ENCODE measurements around the gene USP35.

USP35 gene

DNA sequence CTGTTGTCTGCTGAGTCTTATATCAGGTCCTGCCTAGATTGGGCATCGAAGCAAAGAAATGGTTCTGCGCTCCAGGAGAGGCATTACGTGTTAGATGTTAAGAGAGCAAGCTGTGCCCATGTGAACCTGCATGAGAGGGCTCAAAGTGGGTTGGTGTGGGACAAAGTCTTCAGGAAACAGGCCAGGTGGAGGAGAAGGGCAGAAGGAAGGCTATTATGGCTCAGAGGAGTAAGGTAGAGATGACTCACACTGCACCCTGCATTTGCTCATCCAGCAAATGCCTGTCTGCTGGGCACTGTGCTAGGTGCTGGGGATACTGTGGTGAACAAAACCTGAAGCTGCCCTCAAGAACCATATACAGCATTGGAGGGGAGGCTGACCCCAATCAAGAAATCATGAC is 5.8 kb downstream of the USP35 start:
- no peak for DNase-seq (ENCODE audit: low read depth, low spot score)
- no peak overlapping the region for H3K4me3 ChIP-seq (ENCODE audit: low read length)

DNA sequence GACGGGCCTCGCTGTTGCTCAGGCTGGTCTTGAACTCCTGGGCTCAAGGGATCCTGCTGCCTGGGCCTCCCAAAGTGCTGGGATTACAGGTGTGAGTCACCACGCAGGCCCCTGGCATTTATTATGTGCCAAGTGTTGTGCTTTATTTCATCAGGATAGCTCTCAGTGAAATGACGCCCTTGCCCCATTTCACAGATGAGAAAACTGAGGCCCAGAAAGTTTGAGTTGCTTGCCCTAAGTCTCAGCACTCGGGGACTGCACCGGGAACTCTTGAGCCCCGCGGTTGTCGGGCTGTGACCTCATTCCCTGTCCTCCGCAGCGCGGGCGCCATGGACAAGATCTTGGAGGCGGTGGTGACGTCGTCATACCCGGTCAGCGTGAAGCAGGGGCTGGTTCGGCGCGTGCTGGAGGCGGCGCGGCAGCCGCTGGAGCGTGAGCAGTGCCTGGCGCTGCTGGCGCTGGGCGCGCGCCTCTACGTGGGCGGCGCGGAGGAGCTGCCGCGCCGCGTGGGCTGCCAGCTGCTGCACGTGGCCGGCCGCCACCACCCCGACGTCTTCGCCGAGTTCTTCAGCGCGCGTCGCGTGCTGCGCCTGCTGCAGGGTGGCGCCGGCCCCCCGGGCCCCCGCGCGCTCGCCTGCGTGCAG is 7.3 kb downstream of the USP35 start:
- H3K4me3 ChIP-seq (ENCODE audit: low read length): no peak overlapping the region

DNA sequence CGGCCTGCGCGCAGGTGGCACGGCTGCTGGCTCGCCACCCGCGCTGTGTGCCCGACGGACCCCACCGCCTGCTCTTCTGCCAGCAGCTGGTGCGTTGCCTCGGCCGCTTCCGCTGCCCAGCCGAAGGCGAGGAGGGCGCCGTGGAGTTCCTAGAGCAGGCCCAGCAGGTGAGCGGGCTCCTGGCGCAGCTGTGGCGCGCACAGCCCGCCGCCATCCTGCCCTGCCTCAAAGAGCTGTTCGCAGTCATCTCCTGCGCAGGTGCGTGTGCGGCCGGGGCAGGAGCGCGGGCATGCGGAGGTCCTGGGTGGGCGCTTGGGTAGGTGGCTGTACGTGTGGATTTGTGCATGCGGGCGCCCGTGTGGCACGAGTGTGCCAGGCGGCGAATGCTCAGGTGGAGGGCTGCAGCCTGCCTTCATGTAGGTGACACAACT is 8.0 kb downstream of the USP35 start:
- DNase-seq (ENCODE audit: low read depth, low spot score): no peak
- H3K4me3 ChIP-seq (ENCODE audit: low read length): no peak overlapping the region

More for the DNA sequence above, 7.3 kb downstream of the USP35 start:
- DNase-seq (ENCODE audit: low read depth, low spot score): no peak

DNA sequence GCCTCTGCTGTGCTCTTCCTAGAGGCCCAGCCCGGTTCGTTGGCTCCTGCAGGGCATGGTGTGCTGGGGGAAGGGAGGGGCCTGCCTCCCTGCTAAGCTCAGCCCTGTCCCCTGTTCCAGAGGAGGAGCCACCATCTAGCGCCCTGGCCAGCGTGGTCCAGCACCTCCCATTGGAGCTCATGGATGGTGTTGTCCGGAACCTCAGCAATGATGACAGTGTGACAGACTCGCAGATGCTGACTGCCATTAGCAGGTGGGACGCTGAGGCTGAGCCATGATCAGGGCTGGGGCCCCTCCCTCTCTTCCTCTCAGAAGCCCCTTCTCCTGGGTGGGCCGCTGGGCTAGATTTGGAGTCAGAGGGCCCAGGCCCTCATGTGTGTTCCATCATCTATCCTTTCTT is 9.1 kb downstream of the USP35 start:
- no peak overlapping the region for H3K4me3 ChIP-seq (ENCODE audit: low read length)
- DNase-seq (ENCODE audit: low read depth, low spot score): no peak

DNA sequence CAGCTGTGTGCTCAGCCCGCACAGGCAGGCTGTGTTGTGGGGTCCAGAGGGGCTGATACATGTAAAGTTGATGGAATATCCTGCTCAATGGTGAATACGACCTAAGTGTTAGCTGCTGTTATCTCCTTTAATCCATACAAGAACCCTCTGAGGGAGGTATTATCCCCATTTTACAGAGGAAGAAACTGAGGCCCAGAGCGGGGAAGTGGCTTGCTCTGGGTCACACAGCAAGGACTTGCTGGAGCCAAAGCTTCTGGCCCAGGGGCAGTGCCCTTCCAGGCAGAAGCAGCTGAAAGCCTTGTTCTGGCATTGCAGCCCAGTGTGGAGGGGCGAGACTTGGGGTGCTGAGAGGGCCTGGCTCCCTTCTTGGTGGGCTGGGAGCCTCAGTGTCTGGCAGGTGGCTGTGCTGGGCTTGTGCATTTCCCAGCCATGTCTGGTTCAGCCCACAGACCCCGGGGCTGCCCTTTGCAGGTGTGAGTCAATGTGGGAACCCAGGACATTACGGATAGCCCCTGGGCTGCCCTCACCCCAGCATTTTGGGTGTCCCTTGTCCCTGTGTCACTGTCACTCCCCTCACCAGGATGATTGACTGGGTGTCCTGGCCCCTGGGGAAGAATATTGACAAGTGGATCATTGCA is 10.4 kb downstream of the USP35 start:
- H3K4me3 ChIP-seq (ENCODE audit: low read length): no peak overlapping the region
- DNase-seq (ENCODE audit: low read depth, low spot score): no peak

DNA sequence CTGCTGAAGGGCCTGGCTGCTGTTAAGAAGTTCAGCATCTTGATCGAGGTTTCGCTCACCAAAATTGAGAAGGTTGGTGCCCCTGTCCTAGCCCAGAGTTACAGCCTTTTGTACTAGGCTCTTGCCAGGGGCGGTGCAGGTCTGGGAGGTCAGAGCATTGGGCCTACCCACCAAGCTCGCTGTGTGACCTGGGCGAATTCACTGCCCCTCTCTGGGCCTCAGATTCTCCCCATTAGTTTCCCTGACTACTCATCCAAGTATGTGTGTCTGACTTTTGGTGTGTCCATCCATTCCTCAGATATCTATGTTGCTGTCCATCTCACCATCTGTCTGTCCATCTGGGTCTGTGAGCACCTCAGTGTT is 10.9 kb downstream of the USP35 start:
- no peak for DNase-seq (ENCODE audit: low read depth, low spot score)
- no peak overlapping the region for H3K4me3 ChIP-seq (ENCODE audit: low read length)

DNA sequence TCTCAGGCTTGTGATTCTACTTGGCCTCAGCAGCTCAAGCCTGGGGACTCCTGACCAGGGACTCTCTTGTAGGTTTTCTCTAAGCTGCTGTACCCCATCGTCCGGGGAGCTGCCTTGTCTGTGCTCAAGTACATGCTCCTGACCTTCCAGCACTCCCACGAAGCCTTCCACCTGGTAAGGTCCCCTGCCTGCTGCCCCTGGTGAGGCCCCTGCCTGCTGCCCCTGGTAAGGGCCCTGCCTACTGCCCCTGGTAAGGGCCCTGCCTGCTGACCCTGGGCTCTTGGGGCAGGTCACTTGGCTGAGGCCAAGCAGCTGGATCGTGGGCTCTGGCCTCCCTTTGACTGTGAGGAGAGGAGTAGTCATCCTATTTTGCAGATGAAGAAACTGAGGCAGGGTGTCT is 11.3 kb downstream of the USP35 start:
- no peak for DNase-seq (ENCODE audit: low read depth, low spot score)
- H3K4me3 ChIP-seq (ENCODE audit: low read length): no peak overlapping the region

DNA sequence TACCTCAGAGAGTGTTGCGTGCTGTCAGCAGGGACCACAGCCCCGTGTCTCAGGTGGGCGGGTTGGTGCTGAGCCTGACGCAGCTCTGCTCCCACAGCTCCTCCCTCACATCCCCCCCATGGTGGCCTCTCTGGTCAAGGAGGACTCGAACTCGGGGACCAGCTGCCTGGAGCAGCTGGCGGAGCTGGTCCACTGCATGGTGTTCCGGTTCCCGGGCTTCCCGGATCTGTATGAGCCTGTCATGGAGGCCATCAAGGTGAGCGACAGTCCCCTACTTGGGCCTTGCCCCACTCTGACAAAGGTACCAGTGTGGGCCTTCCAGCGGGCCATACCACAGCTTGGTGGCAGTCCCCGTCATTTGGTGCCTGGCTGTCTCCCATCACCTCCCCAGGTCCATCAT is 11.8 kb downstream of the USP35 start:
- H3K4me3 ChIP-seq (ENCODE audit: low read length): no peak overlapping the region
- DNase-seq (ENCODE audit: low read depth, low spot score): no peak

DNA sequence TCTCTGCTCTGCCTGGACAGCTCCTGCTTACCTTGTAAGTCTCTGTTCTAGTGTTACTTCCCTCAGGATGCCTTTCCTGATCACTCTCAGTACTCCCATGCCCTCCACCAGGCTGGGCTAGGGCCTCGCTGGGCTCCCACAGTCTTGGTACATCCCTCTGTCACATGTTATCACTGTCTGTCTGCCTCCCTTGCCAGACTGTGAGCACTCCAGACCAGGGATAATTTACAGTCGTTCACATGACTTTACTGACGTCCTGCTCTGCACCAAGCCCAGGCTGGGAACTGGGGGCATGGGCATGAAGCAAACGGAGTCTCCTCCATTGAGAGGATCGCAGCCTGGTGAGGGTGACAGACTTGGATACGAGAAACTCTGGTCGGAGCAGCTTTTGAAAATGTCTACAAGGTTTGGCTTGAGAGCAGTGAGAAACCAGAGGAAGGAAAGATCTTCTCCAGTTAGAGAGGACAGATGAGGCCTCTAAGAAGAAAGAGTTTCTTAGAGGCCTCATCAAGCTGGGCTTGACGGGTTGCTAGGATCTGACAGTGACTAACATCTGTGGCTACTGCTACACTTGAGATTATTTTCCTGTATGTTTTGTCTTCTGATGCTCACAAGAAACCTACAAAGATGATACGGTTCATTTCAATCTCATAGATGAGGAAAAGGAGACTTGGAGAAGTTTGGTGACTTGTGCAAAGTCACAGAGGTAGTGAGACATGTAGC is 12.5 kb downstream of the USP35 start:
- DNase-seq (ENCODE audit: low read depth, low spot score): peak; percentile 36
- no peak overlapping the region for H3K4me3 ChIP-seq (ENCODE audit: low read length)

DNA sequence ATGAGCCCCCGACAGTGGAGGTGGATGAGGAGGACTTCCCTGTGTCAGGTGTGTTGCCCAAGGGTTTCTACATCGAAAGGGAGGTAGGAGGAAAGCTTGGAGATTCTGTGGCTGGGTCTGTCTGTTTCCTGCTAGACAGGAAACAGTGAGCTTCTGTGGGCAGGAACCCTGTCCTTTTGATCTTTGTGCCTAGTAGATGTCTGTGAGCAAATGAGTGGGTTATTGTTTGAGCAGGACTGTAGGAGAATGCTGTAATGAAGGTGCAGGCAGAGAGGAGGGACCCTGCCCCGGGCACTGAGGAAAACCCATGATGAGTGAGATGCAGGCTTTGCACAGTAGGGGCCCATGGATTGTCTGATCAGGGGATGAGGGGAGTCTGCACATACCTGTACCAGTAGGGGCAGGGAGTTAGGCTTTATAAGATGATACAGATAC is 14.0 kb downstream of the USP35 start:
- DNase-seq (ENCODE audit: low read depth, low spot score): peak; percentile 96
- peak overlapping the region; percentile 49 for H3K4me3 ChIP-seq (ENCODE audit: low read length)

DNA sequence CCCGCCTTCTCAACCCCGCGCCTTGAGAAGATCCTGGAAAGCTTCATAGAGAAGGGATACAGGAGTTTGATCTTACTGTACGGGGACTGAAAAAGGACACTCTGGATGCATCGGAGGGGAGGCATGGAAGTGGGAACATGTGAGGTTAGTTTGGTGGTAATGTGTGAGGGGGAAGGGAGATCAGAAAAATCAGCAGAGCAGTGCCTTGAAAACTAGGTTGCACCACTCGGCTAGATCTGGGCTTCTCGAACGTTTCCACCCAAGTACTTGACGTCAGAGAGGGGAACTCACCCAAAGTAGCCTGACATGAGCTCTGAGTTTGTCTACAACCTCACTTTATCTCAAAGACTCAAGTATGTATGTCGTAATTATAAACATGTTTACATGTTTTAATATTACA is 14.5 kb downstream of the USP35 start:
- peak overlapping the region; percentile 49 for H3K4me3 ChIP-seq (ENCODE audit: low read length)

DNA sequence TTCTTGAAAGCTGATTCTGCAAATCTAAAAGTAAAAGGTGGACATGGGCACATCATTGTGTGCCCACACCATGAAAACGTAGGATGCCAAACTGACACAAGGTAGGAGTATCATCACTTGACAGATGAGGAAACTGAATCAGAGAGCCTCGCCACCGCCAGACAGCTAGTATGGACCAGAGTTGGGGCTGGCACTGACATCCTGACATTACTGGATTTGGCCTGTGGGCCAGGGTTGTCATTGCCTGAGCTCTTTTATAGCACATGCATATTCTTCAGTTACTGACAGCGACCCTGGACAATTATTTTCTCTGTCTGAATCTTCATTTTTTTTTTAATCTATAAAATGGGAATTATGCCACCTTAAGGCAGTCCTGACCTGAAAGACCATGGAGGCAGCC is 16.5 kb downstream of the USP35 start:
- no peak overlapping the region for H3K4me3 ChIP-seq (ENCODE audit: low read length)
- DNase-seq (ENCODE audit: low read depth, low spot score): no peak

More for the DNA sequence above, 14.5 kb downstream of the USP35 start:
- DNase-seq (ENCODE audit: low read depth, low spot score): peak; percentile 75

DNA sequence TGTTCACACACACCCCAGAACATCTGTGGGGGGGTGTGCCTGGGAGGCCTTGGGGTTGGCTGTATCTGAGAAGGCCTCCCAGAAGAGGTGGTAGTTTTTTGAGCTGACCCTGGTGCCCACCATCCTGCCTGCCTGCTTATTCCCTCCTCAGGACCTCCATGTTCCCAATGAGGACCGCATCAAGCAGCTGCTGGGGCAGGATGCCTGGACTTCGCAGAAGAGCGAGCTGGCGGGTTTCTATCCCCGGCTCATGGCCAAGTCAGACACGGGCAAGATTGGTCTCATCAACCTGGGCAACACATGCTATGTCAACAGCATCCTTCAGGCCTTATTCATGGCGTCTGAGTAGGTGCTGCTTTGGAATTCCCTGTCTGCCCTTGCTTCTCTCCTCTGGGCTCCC is 17.0 kb downstream of the USP35 start:
- no peak overlapping the region for H3K4me3 ChIP-seq (ENCODE audit: low read length)
- DNase-seq (ENCODE audit: low read depth, low spot score): no peak

DNA sequence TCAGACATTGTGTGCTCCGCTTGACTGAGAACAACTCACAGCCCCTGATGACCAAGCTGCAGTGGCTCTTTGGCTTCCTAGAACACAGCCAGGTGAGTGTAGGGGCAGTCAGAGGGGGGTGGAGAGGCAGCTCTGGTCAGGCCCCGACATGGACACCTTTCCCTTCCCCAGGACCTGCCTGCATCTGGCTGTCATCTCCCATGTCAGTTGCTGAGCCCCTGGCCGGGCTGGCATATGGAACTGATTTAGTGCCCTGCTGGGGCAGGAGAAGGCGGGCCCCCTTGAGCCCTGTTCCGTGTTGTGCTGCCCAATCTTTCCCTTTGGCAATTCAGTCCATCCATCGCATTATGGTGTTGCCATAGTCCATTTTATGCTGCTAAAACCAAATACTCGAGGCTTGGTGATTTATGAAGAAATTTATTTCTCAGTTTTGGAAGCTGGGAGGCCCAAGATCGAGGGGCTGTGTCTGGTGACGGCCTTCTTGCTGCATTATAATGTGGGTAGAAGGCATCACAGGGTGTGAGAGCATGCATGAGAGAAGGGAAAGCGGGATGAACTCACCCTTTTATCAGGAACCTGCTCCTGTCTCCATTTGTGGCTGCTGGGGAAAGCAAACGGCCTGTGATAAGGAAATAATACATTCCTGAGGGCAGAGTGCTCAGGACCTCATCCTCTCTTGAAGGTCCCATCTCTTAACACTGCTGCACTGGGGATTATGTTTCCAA is 19.0 kb downstream of the USP35 start:
- no peak for DNase-seq (ENCODE audit: low read depth, low spot score)

DNA sequence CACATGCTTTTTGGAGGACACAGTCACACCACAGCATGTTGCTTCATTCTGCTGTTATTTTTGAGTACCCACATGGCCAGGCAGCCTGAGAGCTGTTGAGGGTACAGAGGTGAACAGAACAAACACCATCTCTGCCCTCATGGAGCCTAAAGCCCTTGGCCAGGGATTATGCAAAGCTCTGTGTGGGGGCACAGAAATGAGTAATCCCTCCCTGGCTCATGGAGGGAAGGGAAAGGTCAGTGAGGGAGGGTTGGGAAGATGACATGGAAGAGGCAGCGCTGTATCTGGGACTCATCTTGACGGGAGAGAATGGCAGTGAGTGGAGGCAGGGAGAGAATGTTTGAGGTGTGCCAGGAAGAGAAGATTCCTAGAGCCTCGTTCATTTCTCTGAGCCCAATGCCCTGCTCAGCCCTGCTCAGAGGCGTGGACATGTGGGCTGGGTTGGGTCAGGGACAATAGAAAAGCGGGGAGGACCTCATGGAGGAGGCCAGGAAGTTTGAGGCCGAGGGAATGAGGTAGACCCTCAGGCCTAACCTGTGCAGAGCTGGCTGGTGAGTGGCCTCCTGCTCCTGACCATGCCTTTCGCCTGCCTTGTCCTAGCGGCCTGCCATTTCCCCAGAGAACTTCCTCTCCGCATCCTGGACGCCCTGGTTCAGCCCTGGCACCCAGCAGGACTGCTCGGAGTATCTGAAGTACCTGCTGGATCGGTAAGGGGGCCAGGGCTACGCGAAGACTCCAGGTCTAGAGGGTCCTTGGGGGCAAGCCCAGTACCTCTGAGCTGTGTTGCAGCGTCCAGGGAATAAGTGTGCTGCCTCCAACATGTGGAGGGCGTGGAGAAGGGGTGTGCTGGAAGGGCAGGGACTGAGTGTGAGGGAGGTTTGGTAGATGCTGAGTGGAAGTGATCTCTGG is 19.8 kb downstream of the USP35 start:
- DNase-seq (ENCODE audit: low read depth, low spot score): no peak
- no peak overlapping the region for H3K4me3 ChIP-seq (ENCODE audit: low read length)

More for the DNA sequence above, 19.0 kb downstream of the USP35 start:
- H3K4me3 ChIP-seq (ENCODE audit: low read length): no peak overlapping the region

DNA sequence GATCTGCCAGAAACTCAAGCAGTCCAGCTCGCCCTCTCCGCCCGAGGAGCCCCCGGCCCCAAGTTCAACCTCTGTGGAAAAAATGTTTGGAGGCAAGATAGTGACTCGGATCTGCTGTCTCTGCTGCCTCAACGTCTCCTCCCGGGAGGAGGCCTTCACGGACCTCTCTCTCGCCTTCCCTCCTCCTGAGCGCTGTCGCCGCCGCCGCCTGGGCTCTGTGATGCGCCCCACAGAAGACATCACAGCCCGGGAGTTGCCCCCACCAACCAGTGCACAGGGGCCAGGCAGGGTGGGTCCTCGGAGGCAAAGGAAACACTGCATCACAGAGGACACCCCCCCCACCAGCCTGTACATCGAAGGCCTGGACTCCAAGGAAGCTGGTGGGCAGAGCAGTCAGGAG is 20.8 kb downstream of the USP35 start:
- DNase-seq (ENCODE audit: low read depth, low spot score): no peak
- no peak overlapping the region for H3K4me3 ChIP-seq (ENCODE audit: low read length)

DNA sequence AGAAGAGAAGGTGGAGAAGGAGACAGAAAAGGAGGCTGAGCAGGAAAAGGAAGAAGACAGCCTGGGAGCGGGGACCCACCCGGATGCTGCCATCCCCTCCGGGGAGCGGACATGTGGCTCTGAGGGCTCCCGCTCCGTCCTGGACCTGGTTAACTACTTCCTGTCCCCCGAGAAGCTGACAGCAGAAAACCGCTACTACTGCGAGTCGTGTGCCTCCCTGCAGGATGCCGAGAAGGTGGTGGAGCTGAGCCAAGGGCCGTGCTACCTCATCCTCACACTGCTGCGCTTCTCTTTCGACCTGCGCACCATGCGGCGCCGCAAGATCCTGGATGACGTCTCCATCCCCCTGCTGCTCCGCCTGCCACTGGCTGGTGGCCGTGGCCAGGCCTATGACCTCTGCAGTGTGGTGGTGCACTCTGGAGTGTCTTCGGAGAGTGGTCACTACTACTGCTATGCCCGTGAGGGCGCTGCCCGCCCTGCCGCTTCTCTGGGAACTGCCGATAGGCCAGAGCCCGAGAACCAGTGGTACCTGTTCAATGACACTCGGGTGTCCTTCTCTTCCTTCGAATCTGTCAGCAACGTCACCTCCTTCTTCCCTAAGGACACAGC is 21.4 kb downstream of the USP35 start:
- no peak for DNase-seq (ENCODE audit: low read depth, low spot score)
- no peak overlapping the region for H3K4me3 ChIP-seq (ENCODE audit: low read length)

DNA sequence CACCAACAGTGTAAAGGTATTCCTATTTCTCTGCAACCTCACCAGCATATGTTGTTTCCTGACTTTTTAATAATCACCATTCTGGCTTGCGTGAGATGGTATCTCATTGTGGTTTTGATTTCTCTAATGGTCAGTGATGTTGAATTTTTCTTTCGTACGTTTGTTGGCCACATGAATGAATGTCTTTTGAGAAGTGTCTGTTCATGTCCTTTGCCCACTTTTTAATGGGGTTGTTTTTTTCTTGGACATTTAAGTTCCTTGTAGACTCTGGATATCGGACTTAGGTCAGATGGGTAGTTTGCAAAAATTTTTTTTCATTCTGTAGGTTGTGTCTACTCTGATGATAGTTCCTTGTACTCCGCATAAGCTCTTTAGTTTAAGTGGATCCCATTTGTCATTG is 22.8 kb downstream of the USP35 start:
- no peak overlapping the region for H3K4me3 ChIP-seq (ENCODE audit: low read length)
- DNase-seq (ENCODE audit: low read depth, low spot score): no peak
